Tongue (tissue), 2 donors: ENCODE measurements around the gene GALM. TPM values are rescaled to one million over a fixed set of nuclear protein-coding genes. Genes with fewer than 3 reads are reported as not detected.
"Not testable (repeated sequence)": the region's sequence is repeated elsewhere in the genome, so short reads cannot be mapped to it uniquely, and the experiment has no call there.

Experiments used
- DNase-seq: peaks from one replicate; pipeline ENCODE4 v3.0.0-alpha.2; 2015
- total RNA-seq: library from RNA; depleted of rRNA; stranded (reverse); fragments of >200 nt; gene quantifications from one replicate; pipeline ENCODE4 v1.2.3, GENCODE V29; 2014

GALM gene
- total RNA-seq, 1 donor from 2014 or later, result 19.7 TPM

DNA sequence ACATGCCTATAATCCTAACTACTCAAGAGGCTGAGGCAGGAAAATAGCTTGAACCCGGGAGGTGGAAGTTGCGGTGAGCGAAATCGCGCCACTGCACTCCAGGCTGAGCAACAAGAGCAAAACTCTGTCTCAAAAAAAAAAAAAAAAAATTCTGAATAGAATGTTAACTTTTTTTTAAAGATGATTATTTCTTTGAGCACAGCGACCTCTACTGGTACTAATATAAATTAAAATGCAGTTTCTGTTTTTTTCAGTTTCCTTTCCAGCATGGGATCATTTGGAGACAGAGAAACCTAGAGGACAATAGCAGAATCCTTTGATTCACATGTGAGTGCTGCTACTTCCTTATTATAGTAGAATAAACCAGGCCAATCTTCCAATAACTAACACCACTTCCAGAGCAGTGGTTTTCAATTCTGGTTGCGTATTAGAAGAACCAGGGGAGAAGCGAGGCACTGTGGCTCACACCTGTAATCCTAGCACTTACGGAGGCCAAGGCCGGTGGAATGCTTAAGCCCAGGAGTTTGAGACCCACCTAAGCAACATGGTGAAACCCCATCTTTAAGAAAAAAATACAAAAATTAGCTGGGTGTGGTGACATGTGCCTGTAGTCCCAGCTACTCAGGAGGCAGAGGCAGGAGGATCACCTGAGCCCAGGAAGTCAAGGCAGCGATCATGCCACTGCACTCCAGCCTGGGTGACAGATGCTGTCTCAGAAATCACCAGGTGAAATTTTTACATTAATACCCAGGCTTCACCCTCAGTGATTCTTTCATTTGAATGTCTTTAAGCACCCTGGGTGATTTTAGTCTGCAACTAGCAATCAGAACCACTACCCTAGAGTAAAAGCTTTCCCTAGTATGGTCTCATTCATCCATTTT, 75.2 kb downstream of the GALM start:
- peak; percentile 82 for DNase-seq

DNA sequence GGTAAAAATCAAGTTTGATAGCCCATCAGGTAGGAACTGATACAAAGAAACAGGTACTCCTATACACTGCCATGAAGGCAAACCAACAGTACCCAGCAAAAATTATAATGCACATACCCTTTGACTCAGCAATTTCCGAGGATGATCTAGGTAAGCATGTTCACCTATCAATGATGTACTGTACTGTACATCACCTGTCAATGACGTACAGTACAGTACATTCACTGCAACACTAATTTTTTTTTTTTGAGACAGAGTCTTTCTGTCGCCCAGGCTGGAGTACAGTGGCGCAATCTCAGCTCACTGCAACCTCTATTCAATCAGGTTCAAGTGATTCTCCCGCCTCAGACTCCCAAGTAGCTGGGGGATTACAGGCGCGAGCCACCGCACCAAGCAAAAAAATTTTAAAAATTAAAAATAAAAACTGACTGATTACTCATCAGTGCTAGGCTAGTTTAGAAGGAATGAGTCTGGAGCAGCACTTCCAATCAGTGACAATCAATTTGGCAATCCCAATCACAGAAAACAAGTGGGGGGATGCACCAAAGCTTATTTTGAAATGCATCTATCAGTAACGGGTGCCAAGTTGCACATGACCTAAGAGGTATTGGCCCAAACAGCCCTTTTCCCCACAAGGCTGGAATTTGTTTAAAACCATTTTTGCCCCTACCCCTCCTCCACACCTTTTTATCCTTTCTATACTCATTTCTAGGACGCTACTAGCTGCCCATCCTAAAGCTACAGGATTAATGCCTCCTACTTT, 77.1 kb downstream of the GALM start:
- no peak for DNase-seq

DNA sequence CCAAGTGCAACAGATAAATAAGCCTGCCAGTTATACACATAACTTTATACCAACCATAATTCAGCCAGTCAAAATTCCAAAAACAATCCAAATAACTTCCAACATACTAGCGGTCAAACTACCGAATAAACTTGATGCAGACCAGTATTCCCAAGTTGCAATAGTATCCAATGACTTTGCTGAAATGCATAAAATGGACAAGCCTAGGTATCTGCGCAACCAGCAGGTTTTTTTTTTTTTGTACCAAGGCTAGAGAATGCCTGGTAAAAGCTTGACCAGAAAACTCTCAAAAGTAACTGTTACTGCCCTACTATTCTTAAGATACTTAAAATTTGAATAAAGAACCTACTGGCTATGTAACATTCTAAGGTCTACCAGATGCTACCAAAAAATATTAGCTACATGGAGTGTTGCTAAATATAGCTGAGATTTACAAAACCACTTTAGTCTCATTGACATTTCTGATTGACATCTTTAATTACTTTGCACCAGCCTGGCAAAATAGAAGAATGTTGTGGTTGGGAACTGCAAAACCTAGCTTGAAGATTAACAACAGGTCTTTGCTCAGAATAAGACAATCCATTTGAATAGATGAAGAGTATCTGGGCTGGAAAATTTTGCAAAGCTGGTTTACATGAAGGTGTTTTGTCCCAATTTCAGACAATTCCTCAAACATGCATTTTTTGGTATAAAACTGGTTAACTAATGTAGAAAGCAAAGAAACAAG, 77.9 kb downstream of the GALM start:
- DNase-seq, result no peak

GRCh38 chr2:38744399-38744780, 78.5 kb downstream of the GALM start:
- no peak for DNase-seq

DNA sequence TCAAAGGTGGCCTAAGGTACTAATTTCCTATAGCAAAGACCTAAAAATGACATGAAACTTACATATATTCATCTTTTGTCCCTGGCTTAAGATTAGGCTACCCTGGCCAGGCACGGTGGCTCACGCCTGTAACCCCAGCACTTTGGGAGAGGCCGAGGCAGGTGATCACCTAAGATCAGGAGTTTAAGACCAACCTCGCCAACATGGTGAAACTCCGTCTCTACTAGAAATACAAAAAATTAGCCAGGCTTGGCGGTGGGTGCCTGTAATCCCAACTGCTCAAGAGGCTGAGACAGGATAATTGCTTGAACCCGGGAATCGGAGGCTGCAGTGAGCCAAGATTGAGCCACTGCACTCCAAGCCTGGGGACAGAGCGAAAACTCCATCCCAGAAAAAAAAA, 79.4 kb downstream of the GALM start:
- no peak for DNase-seq

DNA sequence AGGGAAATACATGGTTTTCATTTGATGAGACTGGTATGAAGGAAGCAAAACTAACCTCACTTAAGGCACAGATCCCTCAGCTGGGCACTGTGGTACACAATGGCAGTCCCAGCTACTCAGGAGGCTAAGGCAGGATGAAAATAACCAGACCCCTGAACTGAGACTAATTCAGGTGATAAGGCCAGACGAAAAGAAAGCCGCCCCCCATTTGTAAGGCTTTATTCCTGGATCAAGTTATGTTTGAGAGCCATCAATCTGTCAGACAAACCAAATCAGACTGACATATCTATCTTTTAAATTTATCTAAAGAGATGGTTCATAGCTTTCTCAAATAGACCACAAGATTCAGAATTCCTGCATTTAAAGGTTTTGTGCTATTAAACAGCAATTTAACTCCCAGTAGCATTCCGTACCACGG, 81.1 kb downstream of the GALM start:
- DNase-seq, result no peak

GRCh38 chr2:38747819-38748218, 81.9 kb downstream of the GALM start:
- DNase-seq, result no peak

DNA sequence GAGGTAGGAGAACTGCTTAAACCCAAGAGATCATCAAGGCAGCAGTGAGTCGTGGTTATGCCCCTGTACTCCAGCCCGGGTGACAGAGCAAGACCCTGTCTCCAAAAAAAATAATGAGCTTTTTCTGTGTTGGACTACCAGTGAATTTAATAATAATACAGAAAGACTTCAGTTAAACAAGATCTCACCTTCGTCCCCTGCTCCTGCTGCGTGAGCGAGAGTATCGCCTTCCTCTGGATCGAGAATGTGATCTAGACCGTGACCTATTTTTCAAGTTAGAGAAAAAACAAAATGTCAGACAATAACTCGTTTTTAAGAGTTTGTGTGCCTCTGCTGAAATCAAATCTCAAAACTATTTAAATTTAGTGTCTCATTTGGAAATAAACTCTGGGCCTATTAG, 82.5 kb downstream of the GALM start:
- DNase-seq, result no peak

GRCh38 chr2:38748943-38749804, 83.3 kb downstream of the GALM start:
- DNase-seq, result no peak

DNA sequence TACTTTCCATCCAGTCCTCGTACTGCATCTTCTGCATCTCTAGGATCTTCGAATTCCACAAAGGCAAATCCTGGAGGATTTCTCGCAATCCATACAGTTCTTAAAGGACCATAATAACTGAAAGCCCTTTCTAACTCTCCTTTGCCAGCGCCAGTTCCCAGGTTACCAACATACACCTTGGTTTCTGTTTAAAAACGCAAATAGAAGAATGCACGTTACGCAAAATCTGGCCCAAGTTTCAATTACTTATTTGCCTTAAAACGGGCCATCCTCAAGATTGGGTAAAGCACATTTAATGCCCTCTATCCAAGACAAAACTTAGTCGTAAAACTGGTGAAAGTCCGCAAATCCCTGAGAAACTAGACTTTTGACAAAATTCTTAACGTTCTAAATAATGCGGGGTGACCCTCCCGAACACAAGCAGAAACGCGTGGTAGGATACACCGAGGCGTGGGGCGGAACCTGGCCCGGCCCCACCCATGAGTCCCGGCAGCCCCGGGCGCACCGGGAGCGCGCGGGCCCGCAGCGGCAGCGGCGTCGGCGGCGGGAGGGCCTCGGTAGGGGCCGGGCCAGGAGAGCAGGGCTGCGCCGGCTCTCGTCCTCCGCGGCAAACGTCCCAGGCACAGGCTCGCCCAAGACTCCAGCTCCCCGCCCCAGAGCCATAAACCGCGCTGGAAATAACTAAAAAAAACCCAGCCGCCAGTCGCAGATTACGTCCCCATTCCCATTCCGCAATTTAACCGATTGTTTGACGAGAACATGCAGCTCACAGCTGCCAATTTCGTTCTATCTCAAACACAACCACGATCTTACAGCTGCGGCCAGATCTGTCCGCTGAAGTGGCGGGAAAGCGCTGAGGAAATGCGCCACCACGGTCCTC, 84.3 kb downstream of the GALM start:
- DNase-seq, result peak; percentile 81

- peak; percentile 100 for DNase-seq
These were observed 85.1 kb downstream of the GALM start, which contains the start of gene SRSF7 for GRCh38 chr2:38750891-38751595. Gene SRSF7, minus strand, starts transcription at chr2:38751361. Its CDS starts 105 bp downstream, at chr2:38751256.

- no peak for DNase-seq
These were observed 85.9 kb downstream of the GALM start for GRCh38 chr2:38751596-38752410.

- no peak for DNase-seq
These were observed 88.1 kb downstream of the GALM start for GRCh38 chr2:38754049-38754448.

GRCh38 chr2:38754506-38754905, 88.6 kb downstream of the GALM start:
- DNase-seq, result no peak

DNA sequence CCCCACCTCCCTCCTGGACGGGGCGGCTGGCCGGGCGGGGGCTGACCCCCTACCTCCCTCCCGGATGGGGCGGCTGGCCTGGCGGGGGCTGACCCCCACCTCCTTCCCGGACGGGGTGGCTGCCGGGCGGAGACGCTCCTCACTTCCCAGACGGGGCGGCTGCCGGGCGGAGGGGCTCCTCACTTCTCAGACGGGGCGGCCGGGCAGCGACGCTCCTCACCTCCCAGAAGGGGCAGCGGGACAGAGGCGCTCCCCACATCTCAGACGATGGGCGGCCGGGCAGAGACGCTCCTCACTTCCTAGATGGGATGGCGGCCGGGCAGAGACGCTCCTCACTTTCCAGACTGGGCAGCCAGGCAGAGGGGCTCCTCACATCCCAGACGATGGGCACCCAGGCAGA, 90.0 kb downstream of the GALM start:
- not testable (repeated sequence) for DNase-seq

DNA sequence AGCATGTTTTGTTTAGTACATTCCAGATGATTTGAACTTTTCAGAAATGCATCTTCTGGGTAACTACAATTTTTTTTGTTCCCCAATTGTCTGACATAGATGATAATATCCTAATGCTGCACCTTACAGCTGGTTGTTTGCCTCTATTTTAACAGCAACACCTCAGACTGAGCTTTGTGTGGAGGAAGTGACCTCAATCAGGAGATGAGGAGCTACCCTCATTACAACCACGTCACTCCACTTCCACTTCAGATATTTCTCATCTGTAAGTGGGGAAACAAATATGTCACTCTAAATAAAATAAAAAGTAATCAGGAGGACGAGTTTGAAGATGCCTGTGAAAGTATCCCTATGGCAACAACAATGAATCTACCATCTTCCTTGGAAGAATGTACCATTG, 97.3 kb downstream of the GALM start:
- no peak for DNase-seq

GRCh38 chr2:38763728-38764127, 97.8 kb downstream of the GALM start:
- DNase-seq, result no peak

GRCh38 chr2:38765149-38765548, 99.2 kb downstream of the GALM start:
- no peak for DNase-seq

DNA sequence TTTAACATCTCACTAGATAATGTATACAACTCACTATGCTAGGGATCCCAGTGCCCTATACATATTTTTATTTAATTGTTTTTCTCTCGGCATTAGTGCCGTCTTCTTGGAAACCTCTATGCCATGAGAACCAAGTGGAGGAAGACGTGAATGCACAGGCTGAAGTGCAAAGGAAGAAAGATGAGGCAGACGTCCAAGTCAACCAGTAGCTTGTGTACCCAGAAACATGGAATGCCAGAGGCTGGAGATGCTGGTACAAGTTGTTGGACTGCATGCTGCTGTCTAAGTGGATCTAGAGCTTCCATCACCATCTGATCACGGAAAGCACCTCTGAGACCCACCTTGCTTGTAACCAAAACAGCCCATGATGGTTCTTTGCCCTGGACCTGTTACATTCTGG, 99.6 kb downstream of the GALM start:
- no peak for DNase-seq
